Peyer's patch (tissue), 4 donors: Measurements from ENCODE around the gene MTCL1.

ENCODE experiments used
- POLR2A ChIP-seq, 2 donors: fragments of 450-650 bp; IDR thresholded peaks; one replicate each; pipeline ENCODE4 v1.5.1; 2017; ENCODE audit warnings: antibody characterized with exemption in 2 of 2, mild to moderate bottlenecking in 2 of 2, moderate library complexity in 2 of 2
- TF ChIP-seq, protein P1 (sequence below), 6 experiments: fragments of 450-650 bp in 4 of 6; fragments of 200-600 bp in 2 of 6; sonication (generic) in 1 of 6; IDR thresholded peaks; one replicate each; pipeline ENCODE4 v1.5.1; 2017 to 2019; ENCODE audit warnings: antibody characterized with exemption in 6 of 6, mild to moderate bottlenecking in 3 of 6, moderate library complexity in 1 of 6

GRCh38 chr18:8811115-8811514, 105.8 kb downstream of the MTCL1 start:
- TF ChIP-seq, protein P1, sequence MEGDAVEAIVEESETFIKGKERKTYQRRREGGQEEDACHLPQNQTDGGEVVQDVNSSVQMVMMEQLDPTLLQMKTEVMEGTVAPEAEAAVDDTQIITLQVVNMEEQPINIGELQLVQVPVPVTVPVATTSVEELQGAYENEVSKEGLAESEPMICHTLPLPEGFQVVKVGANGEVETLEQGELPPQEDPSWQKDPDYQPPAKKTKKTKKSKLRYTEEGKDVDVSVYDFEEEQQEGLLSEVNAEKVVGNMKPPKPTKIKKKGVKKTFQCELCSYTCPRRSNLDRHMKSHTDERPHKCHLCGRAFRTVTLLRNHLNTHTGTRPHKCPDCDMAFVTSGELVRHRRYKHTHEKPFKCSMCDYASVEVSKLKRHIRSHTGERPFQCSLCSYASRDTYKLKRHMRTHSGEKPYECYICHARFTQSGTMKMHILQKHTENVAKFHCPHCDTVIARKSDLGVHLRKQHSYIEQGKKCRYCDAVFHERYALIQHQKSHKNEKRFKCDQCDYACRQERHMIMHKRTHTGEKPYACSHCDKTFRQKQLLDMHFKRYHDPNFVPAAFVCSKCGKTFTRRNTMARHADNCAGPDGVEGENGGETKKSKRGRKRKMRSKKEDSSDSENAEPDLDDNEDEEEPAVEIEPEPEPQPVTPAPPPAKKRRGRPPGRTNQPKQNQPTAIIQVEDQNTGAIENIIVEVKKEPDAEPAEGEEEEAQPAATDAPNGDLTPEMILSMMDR (IDR thresholded peaks at IDR 0.05) = no peak
- TF ChIP-seq POLR2A (IDR thresholded peaks at IDR 0.05) = no peak
